Measurements from ENCODE around the gene RERE.

- TF ChIP-seq CTCF (conservative IDR thresholded peaks at IDR 0.05; ENCODE audit: low read depth in 2 of 2) (peak in 1 of 2 experiments; percentile 54; a peak in 2 of 4 replicates), EZH2 (IDR thresholded peaks at IDR 0.05; ENCODE audit: low read depth, unreplicated experiment) (no peak), POLR2AphosphoS5 (IDR thresholded peaks at IDR 0.05; ENCODE audit: low read depth) (no peak), EZH2phosphoT487 (IDR thresholded peaks at IDR 0.05; ENCODE audit: unreplicated experiment) (no peak), JUNB (IDR thresholded peaks at IDR 0.05; ENCODE audit: unreplicated experiment) (no peak), REST (IDR thresholded peaks at IDR 0.05; ENCODE audit: unreplicated experiment) (no peak), ETS1 (IDR thresholded peaks at IDR 0.05) (no peak), NANOG (IDR thresholded peaks at IDR 0.05; ENCODE audit: borderline replicate concordance) (peak; percentile 64; the same call in 1 of the 2 replicates), ZNF114 (CRISPR knock-in tag; IDR thresholded peaks at IDR 0.05) (no peak), CREB1 (CRISPR knock-in tag; IDR thresholded peaks at IDR 0.05; ENCODE audit: low read depth) (no peak), ZNF331 (CRISPR knock-in tag; IDR thresholded peaks at IDR 0.05; ENCODE audit: low read depth) (no peak), STAT1 (IDR thresholded peaks at IDR 0.05; ENCODE audit: unreplicated experiment) (no peak)
These were observed 357.3 kb downstream of the RERE start for GRCh38 chr1:8460132-8460544.
